Kidney (tissue), 14 donors: ENCODE results near the gene UBE2G2. TPM values are rescaled to one million over a fixed set of nuclear protein-coding genes. Genes with fewer than 3 reads are reported as not detected.

Experiments used
- DNase-seq, 5 donors: peaks; one replicate each; pipeline ENCODE4 v3.0.0-alpha.2; 2013 to 2020
- FAIRE-seq: peaks from 2 replicates; lab custom pipeline; 2012; peaks lifted over from hg19 to GRCh38; lab: Jason Lieb, UNC
- H3K27ac ChIP-seq, 2 donors: one replicate each; pipeline ENCODE4 v1.7.0; 2013; ENCODE audit warnings: low read depth in 2 of 2, low read length in 2 of 2, inconsistent platforms in 1 of 2
- H3K27me3 ChIP-seq: one replicate; pipeline ENCODE4 v1.7.1; 2013; ENCODE audit warnings: low read length, inconsistent platforms; ENCODE audit not compliant: control insufficient read depth, insufficient read depth
- H3K36me3 ChIP-seq, 3 donors: one replicate each; pipeline versions ENCODE4 v1.7.0 to v1.7.1; 2013; ENCODE audit warnings: low read length in 3 of 3, control low read depth in 1 of 3, inconsistent platforms in 1 of 3; ENCODE audit not compliant: insufficient read depth in 3 of 3, control insufficient read depth in 2 of 3
- H3K4me1 ChIP-seq, 3 donors: one replicate each; pipeline versions ENCODE4 v1.7.0 to v1.7.1; 2013; ENCODE audit warnings: low read length in 3 of 3, inconsistent platforms in 1 of 3, low read depth in 1 of 3; ENCODE audit not compliant: control insufficient read depth in 2 of 3, insufficient read depth in 2 of 3
- H3K4me3 ChIP-seq, 3 donors: one replicate each; pipeline versions ENCODE4 v1.7.0 to v1.8.1; 2013; ENCODE audit warnings: low read length in 3 of 3, control low read depth in 1 of 3, inconsistent platforms in 1 of 3
- H3K9ac ChIP-seq, 3 donors: one replicate each; pipeline versions ENCODE4 v1.7.0 to v1.7.1; 2013; ENCODE audit warnings: low read length in 3 of 3, control low read depth in 1 of 3, inconsistent platforms in 1 of 3
- H3K9me3 ChIP-seq, 3 donors: one replicate each; pipeline versions ENCODE4 v1.7.0 to v1.7.1; 2013; ENCODE audit warnings: low read length in 3 of 3, control low read depth in 1 of 3, inconsistent platforms in 1 of 3; ENCODE audit not compliant: control insufficient read depth in 2 of 3, insufficient read depth in 1 of 3
- intact Hi-C: fragments of 100-400 bp; cut with DNase I; formaldehyde crosslinking; loops from one replicate; pipeline ENCODE4 v1.11.1; 2022
- polyA plus RNA-seq: library from polyadenylated mRNA; stranded (reverse); fragments of 350-450 nt; fragmentation: Illumina TruSeq; extraction: RNeasy Lipid Tissue Mini Kit (QIAGEN cat#74804); gene quantifications from one replicate; pipeline ENCODE4 v1.2.3, GENCODE V29; 2014; ENCODE audit warnings: low read depth, low replicate concordance; ENCODE audit not compliant: insufficient read depth
- total RNA-seq: library from RNA; stranded (reverse); fragmentation: NEBNext Ultra II Directional; extraction: Animal tissue kit (Norgen Biotek cat#: 25700); gene quantifications from one replicate; pipeline ENCODE4 v1.2.1, GENCODE V29; 2021
- TF ChIP-seq, protein P1 (sequence below): IDR thresholded peaks from 3 replicates; pipeline ENCODE4 v1.5.1; 2012; ENCODE audit warnings: mild to moderate bottlenecking, moderate library complexity, borderline replicate concordance; ENCODE audit not compliant: insufficient read depth; ENCODE audit errors: extremely low read depth
- donor health status: control.
- donor health status: control.
- donor health status: control.
- donor health status: control.
- donor health status: control.
- donor health status: DM: yes; HTN: yes; CAD: no.
- donor health status: Normal renal cell carcinoma (clear cell type).

Gene UBE2G2
- total and polyA plus RNA-seq, 2 donors from 2014 or later = 39.4 to 86.0 TPM

DNA sequence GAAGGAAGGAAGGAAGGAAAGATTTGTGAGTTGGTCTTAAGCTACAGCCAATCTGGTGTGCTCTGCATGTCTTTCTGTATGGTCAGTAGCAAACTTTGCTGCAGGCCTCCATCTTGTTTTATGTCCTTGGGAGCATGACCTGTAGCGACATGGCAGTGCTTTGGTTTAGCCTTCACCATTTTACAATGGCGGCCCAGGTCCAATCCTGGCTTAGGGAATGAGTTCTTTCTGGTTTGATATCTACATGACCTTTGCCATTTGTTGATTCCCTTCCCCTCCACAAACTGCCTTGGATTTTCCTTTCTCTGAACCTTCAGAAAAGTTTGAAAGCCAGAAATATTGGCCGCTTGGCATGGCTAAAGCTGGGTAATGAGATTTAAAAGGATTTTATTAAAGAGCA is 59.7 kb downstream of the UBE2G2 start:
- Histone ChIP-seq H3K4me1 (no peaks in the 10 kb centered on the region), H3K4me3 (no peak overlapping the region), H3K27me3 (no peaks in the 10 kb centered on the region), H3K27ac (no peak overlapping the region), H3K36me3 (no peaks in the 10 kb centered on the region), H3K9me3 (peaks cover 0 to 29% (median 7%) of the 10 kb centered on the region in 3 donors), H3K9ac (no peak overlapping the region)
- FAIRE-seq = no peak
- DNase-seq = no peak
- TF ChIP-seq, protein P1, sequence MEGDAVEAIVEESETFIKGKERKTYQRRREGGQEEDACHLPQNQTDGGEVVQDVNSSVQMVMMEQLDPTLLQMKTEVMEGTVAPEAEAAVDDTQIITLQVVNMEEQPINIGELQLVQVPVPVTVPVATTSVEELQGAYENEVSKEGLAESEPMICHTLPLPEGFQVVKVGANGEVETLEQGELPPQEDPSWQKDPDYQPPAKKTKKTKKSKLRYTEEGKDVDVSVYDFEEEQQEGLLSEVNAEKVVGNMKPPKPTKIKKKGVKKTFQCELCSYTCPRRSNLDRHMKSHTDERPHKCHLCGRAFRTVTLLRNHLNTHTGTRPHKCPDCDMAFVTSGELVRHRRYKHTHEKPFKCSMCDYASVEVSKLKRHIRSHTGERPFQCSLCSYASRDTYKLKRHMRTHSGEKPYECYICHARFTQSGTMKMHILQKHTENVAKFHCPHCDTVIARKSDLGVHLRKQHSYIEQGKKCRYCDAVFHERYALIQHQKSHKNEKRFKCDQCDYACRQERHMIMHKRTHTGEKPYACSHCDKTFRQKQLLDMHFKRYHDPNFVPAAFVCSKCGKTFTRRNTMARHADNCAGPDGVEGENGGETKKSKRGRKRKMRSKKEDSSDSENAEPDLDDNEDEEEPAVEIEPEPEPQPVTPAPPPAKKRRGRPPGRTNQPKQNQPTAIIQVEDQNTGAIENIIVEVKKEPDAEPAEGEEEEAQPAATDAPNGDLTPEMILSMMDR = no peak
- intact Hi-C loops = no loop called here

DNA sequence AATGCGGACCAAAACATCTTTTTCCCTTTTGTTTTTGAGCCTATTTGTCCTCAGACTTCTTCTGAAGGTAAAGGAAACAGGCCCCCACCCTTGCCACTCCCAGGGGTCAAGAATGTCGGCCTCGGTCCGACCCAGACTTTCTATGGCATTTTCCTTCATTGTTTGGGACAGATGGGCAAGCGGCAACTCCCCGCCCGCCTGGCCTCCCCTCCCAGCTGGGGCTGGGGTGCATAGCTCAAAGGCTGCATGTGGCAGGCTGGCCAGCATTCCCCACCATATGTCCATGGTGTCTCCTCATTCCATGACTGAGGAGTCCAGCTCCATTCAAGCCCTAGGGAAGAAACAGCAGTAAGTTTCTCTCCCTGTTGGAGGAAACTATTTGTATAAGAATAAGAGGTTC is 60.9 kb downstream of the UBE2G2 start:
- TF ChIP-seq, protein P1 = no peak
- DNase-seq (peak in 1 of 5 donors; percentile 13), FAIRE-seq (no peak)

DNA sequence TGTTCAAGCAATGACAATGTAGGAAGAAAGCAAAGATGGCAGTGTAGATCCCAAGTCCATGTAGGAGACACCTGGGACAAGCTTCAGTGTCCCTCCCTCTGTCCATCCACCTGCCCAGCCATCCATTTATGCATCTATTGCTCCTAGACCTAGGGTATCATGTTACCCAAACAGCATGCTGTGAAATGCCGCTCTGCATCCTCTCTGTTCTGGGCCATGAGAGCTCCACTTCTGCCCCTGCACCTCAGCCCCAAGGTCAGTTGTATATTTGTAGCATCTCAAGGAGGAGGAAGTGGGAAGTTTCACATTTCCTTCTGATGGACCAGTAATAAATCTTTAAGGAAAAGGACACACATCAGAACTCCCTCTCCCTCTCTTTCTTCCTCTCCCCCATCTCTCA is 62.3 kb downstream of the UBE2G2 start:
- no peaks in the 10 kb centered on the region for H3K27me3 ChIP-seq
- TF ChIP-seq, protein P1 = no peak
- FAIRE-seq = no peak
- no peak for DNase-seq
- H3K4me3 ChIP-seq = no peak overlapping the region
- no peaks in the 10 kb centered on the region for H3K36me3 ChIP-seq
- intact Hi-C loops = no loop called here
- H3K9me3 ChIP-seq = peaks cover 0 to 36% (median 7%) of the 10 kb centered on the region in 3 donors
- H3K9ac ChIP-seq = no peak overlapping the region
- no peak overlapping the region for H3K27ac ChIP-seq
- H3K4me1 ChIP-seq = no peaks in the 10 kb centered on the region

More for the DNA sequence above, 60.9 kb downstream of the UBE2G2 start:
- no peaks in the 10 kb centered on the region for H3K4me1 ChIP-seq
- H3K4me3 ChIP-seq = no peak overlapping the region
- no peaks in the 10 kb centered on the region for H3K27me3 ChIP-seq
- H3K9me3 ChIP-seq = peaks cover 0 to 36% (median 7%) of the 10 kb centered on the region in 3 donors
- H3K27ac ChIP-seq = no peak overlapping the region
- no peak overlapping the region for H3K9ac ChIP-seq
- intact Hi-C loops = no loop called here
- no peaks in the 10 kb centered on the region for H3K36me3 ChIP-seq

DNA sequence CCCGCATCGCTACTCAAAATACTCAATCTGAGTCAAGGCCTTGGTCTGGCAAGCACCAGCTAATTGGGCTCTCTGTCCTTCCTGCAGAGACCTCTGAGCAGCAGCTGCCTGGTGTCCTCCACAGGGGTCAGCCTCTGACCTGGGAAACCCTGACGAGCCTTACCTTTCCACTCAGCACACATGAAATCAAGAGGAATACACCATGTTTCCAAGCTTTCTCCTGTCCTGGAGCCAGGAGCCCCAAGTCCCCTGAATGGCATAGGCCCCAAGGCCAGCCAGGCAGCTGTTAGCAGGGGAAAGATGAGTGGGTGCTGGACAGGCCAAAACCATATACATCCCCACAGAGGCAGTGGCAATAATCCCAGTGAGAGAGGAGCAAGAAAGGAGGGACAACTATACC is 63.0 kb downstream of the UBE2G2 start:
- H3K4me3 ChIP-seq = no peak overlapping the region
- TF ChIP-seq, protein P1 = no peak
- no peaks in the 10 kb centered on the region for H3K4me1 ChIP-seq
- no peak overlapping the region for H3K27ac ChIP-seq
- no peak overlapping the region for H3K9ac ChIP-seq
- FAIRE-seq = no peak
- H3K27me3 ChIP-seq = no peaks in the 10 kb centered on the region
- H3K9me3 ChIP-seq = peaks cover 0 to 36% (median 7%) of the 10 kb centered on the region in 3 donors
- intact Hi-C loops = no loop called here
- no peaks in the 10 kb centered on the region for H3K36me3 ChIP-seq
- no peak for DNase-seq
